DND-41 (cell line): ENCODE results near the gene CMTM7.
A peak's percentile ranks its signal among the peaks of the same experiment; 100 is the strongest.

Experiments
- ATAC-seq: fragments of 200-7000 bp; cut with Tn5 transposase; 3 replicates; pipeline ENCODE4 v1.9.1; 2021; ENCODE audit warnings: low read depth; ENCODE audit not compliant: insufficient read depth
- DNase-seq: peaks from one replicate; pipeline ENCODE4 v3.0.0-alpha.2; 2020
- H2AFZ ChIP-seq: 2 replicates; pipeline ENCODE4 v1.6.0; 2012; ENCODE audit warnings: low read depth, low read length
- H3K27ac ChIP-seq: 2 replicates; pipeline ENCODE4 v1.5.1; 2012; ENCODE audit warnings: low read length, inconsistent platforms
- H3K27me3 ChIP-seq: fragments of 200-600 bp; sonication (generic); 2 replicates; pipeline ENCODE4 v1.6.0; 2012; ENCODE audit warnings: low read length, mild to moderate bottlenecking, inconsistent platforms; ENCODE audit not compliant: insufficient read depth, poor library complexity
- H3K36me3 ChIP-seq: 2 replicates; pipeline ENCODE4 v1.5.1; 2012; ENCODE audit warnings: low read length, inconsistent platforms; ENCODE audit not compliant: insufficient read depth
- H3K4me1 ChIP-seq: 2 replicates; pipeline ENCODE4 v1.5.1; 2012; ENCODE audit warnings: mild to moderate bottlenecking, low read length; ENCODE audit not compliant: insufficient read depth
- H3K4me2 ChIP-seq: 2 replicates; pipeline ENCODE4 v1.6.0; 2012; ENCODE audit warnings: mild to moderate bottlenecking, moderate library complexity, low read length, inconsistent platforms; ENCODE audit not compliant: insufficient read depth
- H3K4me3 ChIP-seq, 2 experiments: fragments of 200-600 bp in 1 of 2; shearing (Covaris generic) in 1 of 2; 2 replicates each; pipeline ENCODE4 v1.5.1; 2012 to 2016; ENCODE audit warnings: inconsistent platforms in 2 of 2, low read length in 2 of 2, mild to moderate bottlenecking in 2 of 2, low read depth in 1 of 2, moderate library complexity in 1 of 2
- H3K79me2 ChIP-seq: 2 replicates; pipeline ENCODE4 v1.6.0; 2012; ENCODE audit warnings: low read length, inconsistent platforms; ENCODE audit not compliant: insufficient read depth
- H3K9ac ChIP-seq: 2 replicates; pipeline ENCODE4 v1.6.0; 2012; ENCODE audit warnings: low read depth, mild to moderate bottlenecking, inconsistent platforms, low read length, moderate library complexity
- H3K9me3 ChIP-seq: 2 replicates; pipeline ENCODE4 v1.5.1; 2012; ENCODE audit warnings: low read length, moderate library complexity, mild to moderate bottlenecking, inconsistent platforms; ENCODE audit not compliant: insufficient read depth, severe bottlenecking
- H4K20me1 ChIP-seq: 2 replicates; pipeline ENCODE4 v1.6.0; 2012; ENCODE audit warnings: low read length; ENCODE audit not compliant: insufficient read depth
- EZH2 ChIP-seq: IDR thresholded peaks from 3 replicates; pipeline ENCODE4 v1.6.1; 2012; ENCODE audit warnings: borderline replicate concordance, low read depth, mild to moderate bottlenecking, moderate library complexity, low read length, inconsistent platforms; ENCODE audit not compliant: severe bottlenecking
- TF ChIP-seq, protein P1 (sequence below): IDR thresholded peaks from 2 replicates; pipeline ENCODE4 v1.5.1; 2012; ENCODE audit warnings: borderline replicate concordance, low read length, moderate library complexity, mild to moderate bottlenecking; ENCODE audit not compliant: poor library complexity, severe bottlenecking; ENCODE audit errors: extremely low read depth

Gene CMTM7

DNA sequence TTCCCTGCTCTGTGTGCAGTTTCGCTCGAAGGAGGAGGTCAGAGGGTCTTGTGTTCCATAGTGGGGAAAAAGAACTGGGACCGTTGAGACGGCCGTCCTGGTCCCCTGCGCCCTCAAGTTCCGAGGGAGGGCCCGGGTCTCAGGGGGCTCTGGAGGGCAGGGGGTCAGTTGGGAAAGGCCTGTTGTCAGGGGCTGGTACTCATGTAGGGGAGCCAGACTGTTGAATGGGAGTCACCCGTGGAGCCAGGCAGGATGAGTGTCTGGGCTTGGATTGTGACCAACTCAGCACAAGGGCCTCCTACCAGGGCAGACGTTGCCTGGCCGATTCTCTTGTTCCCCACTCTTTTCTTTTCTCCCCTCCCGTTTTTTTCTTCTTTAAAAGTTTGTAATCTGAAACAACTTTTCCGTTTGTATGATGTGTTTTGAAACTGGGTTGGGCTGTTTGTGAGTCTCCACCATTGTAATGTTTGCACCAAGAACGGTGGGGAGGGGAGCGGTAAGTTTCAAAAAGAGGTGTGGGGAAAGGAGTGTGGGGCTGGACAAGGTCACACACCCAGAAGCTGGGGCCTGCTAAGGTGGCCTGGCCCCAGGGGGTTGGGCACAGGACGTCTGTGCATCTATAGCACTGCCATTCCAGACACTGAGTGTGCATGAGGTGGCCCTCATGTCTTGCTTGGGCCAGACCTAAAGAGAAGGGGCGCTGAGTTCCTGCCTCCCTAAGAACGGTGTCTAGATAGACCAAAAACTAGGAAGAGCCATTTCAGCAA is 1.1 kb downstream of the CMTM7 start:
- Histone ChIP-seq H3K9me3 (no peaks in the 10 kb centered on the region), H3K4me1 (peaks cover 42% of the 10 kb centered on the region), H3K79me2 (peaks cover 62% of the 10 kb centered on the region), H2AFZ (peak overlapping the region; percentile 81), H3K9ac (peak overlapping the region; percentile 67), H3K27ac (peak overlapping the region; percentile 72), H3K4me3 (peak overlapping the region; percentile 35 to 77; a peak in 3 of 4 replicates), H3K4me2 (peak overlapping the region; percentile 94), H3K27me3 (no peaks in the 10 kb centered on the region), H4K20me1 (no peaks in the 10 kb centered on the region), H3K36me3 (no peaks in the 10 kb centered on the region)
- ATAC-seq (peak; percentile 16; the same call in 2 of the 3 replicates), DNase-seq (no peak)
- TF ChIP-seq, protein P1, sequence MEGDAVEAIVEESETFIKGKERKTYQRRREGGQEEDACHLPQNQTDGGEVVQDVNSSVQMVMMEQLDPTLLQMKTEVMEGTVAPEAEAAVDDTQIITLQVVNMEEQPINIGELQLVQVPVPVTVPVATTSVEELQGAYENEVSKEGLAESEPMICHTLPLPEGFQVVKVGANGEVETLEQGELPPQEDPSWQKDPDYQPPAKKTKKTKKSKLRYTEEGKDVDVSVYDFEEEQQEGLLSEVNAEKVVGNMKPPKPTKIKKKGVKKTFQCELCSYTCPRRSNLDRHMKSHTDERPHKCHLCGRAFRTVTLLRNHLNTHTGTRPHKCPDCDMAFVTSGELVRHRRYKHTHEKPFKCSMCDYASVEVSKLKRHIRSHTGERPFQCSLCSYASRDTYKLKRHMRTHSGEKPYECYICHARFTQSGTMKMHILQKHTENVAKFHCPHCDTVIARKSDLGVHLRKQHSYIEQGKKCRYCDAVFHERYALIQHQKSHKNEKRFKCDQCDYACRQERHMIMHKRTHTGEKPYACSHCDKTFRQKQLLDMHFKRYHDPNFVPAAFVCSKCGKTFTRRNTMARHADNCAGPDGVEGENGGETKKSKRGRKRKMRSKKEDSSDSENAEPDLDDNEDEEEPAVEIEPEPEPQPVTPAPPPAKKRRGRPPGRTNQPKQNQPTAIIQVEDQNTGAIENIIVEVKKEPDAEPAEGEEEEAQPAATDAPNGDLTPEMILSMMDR, result no peak
- no peak for TF ChIP-seq EZH2

- Histone ChIP-seq H3K4me2 (no peak overlapping the region), H3K9ac (no peak overlapping the region), H3K79me2 (peaks cover 89% of the 10 kb centered on the region), H3K4me1 (peaks cover 41% of the 10 kb centered on the region), H4K20me1 (no peaks in the 10 kb centered on the region), H3K27me3 (no peaks in the 10 kb centered on the region), H3K36me3 (no peaks in the 10 kb centered on the region), H2AFZ (no peak overlapping the region), H3K9me3 (no peaks in the 10 kb centered on the region), H3K27ac (no peak overlapping the region), H3K4me3 (no peak overlapping the region)
- DNase-seq (no peak), ATAC-seq (no peak)
- TF ChIP-seq, protein P1, result no peak
- no peak for TF ChIP-seq EZH2
Measured at GRCh38 chr3:32395496-32395895, 3.8 kb downstream of the CMTM7 start.

DNA sequence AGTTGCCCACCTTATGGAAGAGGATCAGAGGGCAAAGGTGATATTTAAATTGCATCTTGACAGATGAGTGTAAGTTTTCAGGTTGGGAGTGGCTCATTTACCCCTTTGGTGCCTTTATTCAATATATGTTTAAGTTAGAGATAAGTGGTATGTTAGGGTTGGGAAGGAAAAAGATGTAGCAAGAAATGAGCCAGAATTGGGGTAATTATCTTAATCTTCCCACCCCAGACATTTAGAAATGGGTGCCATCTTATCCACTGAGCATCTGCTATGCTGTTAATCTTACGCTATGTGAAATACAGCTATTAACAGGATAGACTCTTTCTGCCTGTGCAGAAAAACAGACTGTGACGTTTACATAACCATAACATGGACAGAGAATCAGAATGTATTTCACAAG is 6.3 kb downstream of the CMTM7 start:
- H3K9me3 ChIP-seq, result no peaks in the 10 kb centered on the region
- H3K4me3 ChIP-seq, result no peak overlapping the region
- no peak overlapping the region for H2AFZ ChIP-seq
- no peaks in the 10 kb centered on the region for H4K20me1 ChIP-seq
- no peaks in the 10 kb centered on the region for H3K36me3 ChIP-seq
- peaks cover 91% of the 10 kb centered on the region for H3K79me2 ChIP-seq
- peak overlapping the region; percentile 45; the same call in 1 of the 2 replicates for H3K27ac ChIP-seq
- H3K4me1 ChIP-seq, result peaks cover 21% of the 10 kb centered on the region
- H3K4me2 ChIP-seq, result no peak overlapping the region
- H3K9ac ChIP-seq, result no peak overlapping the region
- no peak for ATAC-seq
- no peak for TF ChIP-seq EZH2
- TF ChIP-seq, protein P1, result no peak
- DNase-seq, result no peak
- H3K27me3 ChIP-seq, result no peaks in the 10 kb centered on the region
